ENCODE data around the gene FOSL1. TPM values are rescaled to one million over a fixed set of nuclear protein-coding genes. Genes with fewer than 3 reads are reported as not detected.
A peak's percentile ranks its signal among the peaks of the same experiment; 100 is the strongest.

FOSL1 gene
- total and polyA plus RNA-seq, 2 donors from 2014 or later: 0.37 to 3.2 TPM

- H3K4me1 ChIP-seq (ENCODE audit: control insufficient read depth in 2 of 3, insufficient read depth in 2 of 3, low read depth in 1 of 3, low read length in 3 of 3): peaks cover 0 to 35% (median 8%) of the 10 kb centered on the region in 3 donors
These were observed 9.6 kb downstream of the FOSL1 start, which contains the start of gene CCDC85B for GRCh38 chr11:65890324-65891218. TSS of gene CCDC85B (plus strand) at chr11:65890673. CDS start at chr11:65890784, 111 bp downstream.

GRCh38 chr11:65888163-65888814 lies 11.9 kb downstream of the FOSL1 start, which contains the start of gene FIBP:
TSS of gene FIBP (minus strand) at chr11:65888471. CDS start at chr11:65888418, 53 bp downstream.
- Histone ChIP-seq H3K27ac (ENCODE audit: low read depth in 2 of 2, low read length in 2 of 2) (peak within 1 kb of the TSS; percentile 90 to 96), H3K9ac (ENCODE audit: low read length in 3 of 3) (peak within 1 kb of the TSS; percentile 83 to 92 (median 88)), H3K27me3 (ENCODE audit: control insufficient read depth, insufficient read depth, low read length) (no peaks in the 10 kb centered on the region), H3K36me3 (ENCODE audit: control insufficient read depth in 2 of 3, insufficient read depth in 3 of 3, low read length in 3 of 3) (peaks cover 4 to 12% (median 5%) of the 10 kb centered on the region in 3 donors), H3K4me3 (ENCODE audit: low read length in 3 of 3) (peak within 1 kb of the TSS; percentile 65 to 95 (median 78)), H3K4me1 (ENCODE audit: control insufficient read depth in 2 of 3, insufficient read depth in 2 of 3, low read depth in 1 of 3, low read length in 3 of 3) (peaks cover 0 to 39% (median 8%) of the 10 kb centered on the region in 3 donors), H3K9me3 (ENCODE audit: control insufficient read depth in 2 of 3, insufficient read depth in 1 of 3, low read length in 3 of 3) (no peaks in the 10 kb centered on the region)
- intact Hi-C loops (cut with DNase I): loop anchor here (10.0 kb wide), 1 partner anchor 97 kb away; no protein-coding TSS in a partner anchor
- TF ChIP-seq CTCF (IDR thresholded peaks at IDR 0.05; ENCODE audit: borderline replicate concordance, extremely low read depth, insufficient read depth): peak; percentile 69
- DNase-seq (peak; percentile 98 to 99 (median 99)), FAIRE-seq (no peak)

More at GRCh38 chr11:65890324-65891218, 9.6 kb downstream of the FOSL1 start, which contains the start of gene CCDC85B:
- no peaks in the 10 kb centered on the region for H3K27me3 ChIP-seq (ENCODE audit: control insufficient read depth, insufficient read depth, low read length)
- DNase-seq (peak; percentile 97 to 100 (median 98)), FAIRE-seq (no peak)
- H3K9ac ChIP-seq (ENCODE audit: low read length in 3 of 3): peak within 1 kb of the TSS; percentile 16 to 79 (median 77)
- H3K4me3 ChIP-seq (ENCODE audit: low read length in 3 of 3): peak within 1 kb of the TSS; percentile 56 to 78 (median 57)
- intact Hi-C loops (cut with DNase I): no loop called here
- no peaks in the 10 kb centered on the region for H3K9me3 ChIP-seq (ENCODE audit: control insufficient read depth in 2 of 3, insufficient read depth in 1 of 3, low read length in 3 of 3)
- H3K27ac ChIP-seq (ENCODE audit: low read depth in 2 of 2, low read length in 2 of 2): peak within 1 kb of the TSS; percentile 90 to 96
- no peak for TF ChIP-seq CTCF (IDR thresholded peaks at IDR 0.05; ENCODE audit: borderline replicate concordance, extremely low read depth, insufficient read depth)
- no peaks in the 10 kb centered on the region for H3K36me3 ChIP-seq (ENCODE audit: control insufficient read depth in 2 of 3, insufficient read depth in 3 of 3, low read length in 3 of 3)

GRCh38 chr11:65887723-65888162 lies 12.4 kb downstream of the FOSL1 start:
- H3K27me3 ChIP-seq (ENCODE audit: control insufficient read depth, insufficient read depth, low read length): no peaks in the 10 kb centered on the region
- no peak for FAIRE-seq
- H3K27ac ChIP-seq (ENCODE audit: low read depth in 2 of 2, low read length in 2 of 2): peak overlapping the region; percentile 34 to 78
- H3K36me3 ChIP-seq (ENCODE audit: control insufficient read depth in 2 of 3, insufficient read depth in 3 of 3, low read length in 3 of 3): peaks cover 4 to 12% (median 5%) of the 10 kb centered on the region in 3 donors
- no peak for DNase-seq
- intact Hi-C loops (cut with DNase I): loop anchor here (10.0 kb wide), 1 partner anchor 97 kb away; no protein-coding TSS in a partner anchor
- H3K4me3 ChIP-seq (ENCODE audit: low read length in 3 of 3): peak overlapping the region; percentile 55 to 95 (median 78)
- H3K9me3 ChIP-seq (ENCODE audit: control insufficient read depth in 2 of 3, insufficient read depth in 1 of 3, low read length in 3 of 3): no peaks in the 10 kb centered on the region
- no peak for TF ChIP-seq CTCF (IDR thresholded peaks at IDR 0.05; ENCODE audit: borderline replicate concordance, extremely low read depth, insufficient read depth)
- peak overlapping the region; percentile 28 to 88 (median 56) for H3K9ac ChIP-seq (ENCODE audit: low read length in 3 of 3)
- H3K4me1 ChIP-seq (ENCODE audit: control insufficient read depth in 2 of 3, insufficient read depth in 2 of 3, low read depth in 1 of 3, low read length in 3 of 3): peaks cover 0 to 39% (median 8%) of the 10 kb centered on the region in 3 donors
